Osteocyte (in vitro differentiated cells): ENCODE results near the gene CDC42EP3. TPM values are rescaled to one million over a fixed set of nuclear protein-coding genes. Genes with fewer than 3 reads are reported as not detected.

Experiments used
- DNase-seq: peaks from one replicate; pipeline ENCODE4 v3.0.0; 2021; ENCODE audit warnings: mixed read lengths; ENCODE audit not compliant: unreplicated experiment; ENCODE audit errors: extremely low spot score
- H3K27ac Mint-ChIP-seq: one replicate; pipeline ENCODE4 v1.8.0; 2021; ENCODE audit warnings: mild to moderate bottlenecking, mixed read lengths; ENCODE audit not compliant: unreplicated experiment
- H3K27me3 Mint-ChIP-seq: one replicate; pipeline ENCODE4 v1.8.0; 2021; ENCODE audit warnings: mixed read lengths; ENCODE audit not compliant: unreplicated experiment
- H3K36me3 Mint-ChIP-seq: one replicate; pipeline ENCODE4 v1.8.0; 2021; ENCODE audit warnings: mixed read lengths; ENCODE audit not compliant: unreplicated experiment
- H3K4me1 Mint-ChIP-seq: one replicate; pipeline ENCODE4 v1.8.0; 2021; ENCODE audit warnings: mixed read lengths; ENCODE audit not compliant: unreplicated experiment
- H3K4me3 Mint-ChIP-seq: one replicate; pipeline ENCODE4 v1.8.0; 2021; ENCODE audit warnings: mild to moderate bottlenecking, moderate library complexity, mixed read lengths; ENCODE audit not compliant: unreplicated experiment
- H3K9me3 Mint-ChIP-seq: one replicate; pipeline ENCODE4 v1.8.0; 2021; ENCODE audit warnings: mixed read lengths; ENCODE audit not compliant: unreplicated experiment
- CTCF ChIP-seq: fragments of 200-600 bp; sonication (generic); IDR thresholded peaks from 2 replicates; pipeline ENCODE4 v1.5.0; 2021; ENCODE audit warnings: antibody characterized with exemption, mild to moderate bottlenecking, moderate library complexity
- total RNA-seq: library from RNA; stranded (reverse); gene quantifications from 2 replicates; pipeline ENCODE4 v1.2.1, GENCODE V29; 2021

CDC42EP3 gene
- total RNA-seq, 1 donor from 2014 or later, result 46.2 TPM

GRCh38 chr2:37713258-37713700 lies 41.8 kb upstream of the CDC42EP3 start:
- peak overlapping the region; percentile 78 for H3K27ac Mint-ChIP-seq
- H3K27me3 Mint-ChIP-seq, result no peaks in the 10 kb centered on the region
- DNase-seq, result no peak
- H3K4me1 Mint-ChIP-seq, result peaks cover 29% of the 10 kb centered on the region
- no peak overlapping the region for H3K4me3 Mint-ChIP-seq
- H3K36me3 Mint-ChIP-seq, result peaks cover 10% of the 10 kb centered on the region
- peaks cover 13% of the 10 kb centered on the region for H3K9me3 Mint-ChIP-seq
- no peak for TF ChIP-seq CTCF

- H3K4me3 Mint-ChIP-seq, result no peak overlapping the region
- DNase-seq, result no peak
- H3K9me3 Mint-ChIP-seq, result peaks cover 13% of the 10 kb centered on the region
- peaks cover 10% of the 10 kb centered on the region for H3K36me3 Mint-ChIP-seq
- no peak for TF ChIP-seq CTCF
- H3K27ac Mint-ChIP-seq, result peak overlapping the region; percentile 84
- H3K27me3 Mint-ChIP-seq, result no peaks in the 10 kb centered on the region
- H3K4me1 Mint-ChIP-seq, result peaks cover 35% of the 10 kb centered on the region
These were observed 40.4 kb upstream of the CDC42EP3 start for GRCh38 chr2:37711831-37712230.

DNA sequence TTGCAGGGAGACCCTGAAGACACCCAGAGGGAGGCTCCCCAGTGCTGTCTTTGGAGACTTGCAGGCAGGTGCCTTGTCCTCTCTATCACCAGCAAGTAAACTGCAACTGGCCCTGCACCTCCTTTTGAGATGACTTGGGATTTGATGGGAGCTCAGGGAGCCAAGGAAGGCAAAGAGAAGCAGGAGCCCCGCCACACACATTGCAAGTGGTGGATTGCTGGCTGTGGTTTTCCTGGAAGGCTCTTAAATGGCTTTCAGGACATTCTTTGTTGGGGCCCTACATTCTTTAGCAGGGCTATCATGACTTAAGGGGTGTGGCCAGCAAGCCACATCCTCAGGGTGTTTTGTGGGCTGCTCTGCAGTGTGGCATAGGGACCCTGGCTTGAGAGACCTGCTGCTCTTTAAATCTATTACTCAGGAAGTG lies 39.9 kb upstream of the CDC42EP3 start:
- no peak for DNase-seq
- H3K4me1 Mint-ChIP-seq, result peaks cover 37% of the 10 kb centered on the region
- H3K27ac Mint-ChIP-seq, result peak overlapping the region; percentile 84
- TF ChIP-seq CTCF, result no peak
- H3K36me3 Mint-ChIP-seq, result peaks cover 8% of the 10 kb centered on the region
- no peaks in the 10 kb centered on the region for H3K27me3 Mint-ChIP-seq
- peak overlapping the region; percentile 6 for H3K4me3 Mint-ChIP-seq
- H3K9me3 Mint-ChIP-seq, result peaks cover 13% of the 10 kb centered on the region

DNA sequence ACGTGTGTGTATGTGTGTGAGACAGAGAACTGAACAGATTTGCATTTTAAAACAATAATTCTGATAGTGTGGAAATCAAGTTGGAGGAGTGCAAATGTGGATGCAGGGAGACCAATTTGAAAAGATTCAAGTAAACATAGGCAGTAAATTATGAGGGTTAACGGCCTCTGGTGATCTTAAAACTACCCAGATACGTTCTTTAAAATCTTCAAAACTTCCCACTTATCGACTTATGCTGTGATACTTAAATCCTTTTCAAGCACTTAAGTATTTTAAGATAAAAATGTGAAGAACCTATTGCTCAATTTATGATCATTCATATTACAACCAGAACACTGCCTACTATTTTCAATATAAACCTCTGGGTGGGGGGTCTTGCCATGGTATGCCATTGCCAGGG lies 37.7 kb upstream of the CDC42EP3 start:
- Mint-ChIP-seq H3K9me3 (no peaks in the 10 kb centered on the region), H3K4me3 (no peak overlapping the region), H3K4me1 (peaks cover 37% of the 10 kb centered on the region), H3K27ac (no peak overlapping the region), H3K27me3 (no peaks in the 10 kb centered on the region), H3K36me3 (peaks cover 1% of the 10 kb centered on the region)
- no peak for TF ChIP-seq CTCF
- DNase-seq, result no peak

DNA sequence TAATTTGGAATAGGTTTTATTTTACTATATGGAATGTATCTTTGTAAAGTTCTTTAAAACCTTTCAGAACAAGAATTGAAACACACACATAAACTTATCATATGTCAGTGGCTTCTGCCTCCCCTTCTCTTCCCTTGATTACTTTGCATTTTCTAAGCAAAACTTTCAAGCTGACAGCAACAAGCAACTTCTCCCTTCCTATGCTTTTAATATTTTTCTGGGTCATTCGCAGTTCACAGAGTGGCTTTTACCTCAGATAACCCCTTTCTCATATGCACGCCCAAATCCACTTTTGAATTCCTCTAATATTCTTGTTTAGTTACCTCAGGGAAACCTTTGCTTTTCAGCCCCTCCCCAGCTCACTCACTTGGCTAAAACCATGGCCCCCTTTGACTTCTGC lies 36.7 kb upstream of the CDC42EP3 start:
- H3K4me1 Mint-ChIP-seq, result peaks cover 29% of the 10 kb centered on the region
- H3K27ac Mint-ChIP-seq, result no peak overlapping the region
- no peak overlapping the region for H3K4me3 Mint-ChIP-seq
- no peaks in the 10 kb centered on the region for H3K9me3 Mint-ChIP-seq
- TF ChIP-seq CTCF, result no peak
- H3K36me3 Mint-ChIP-seq, result no peaks in the 10 kb centered on the region
- H3K27me3 Mint-ChIP-seq, result no peaks in the 10 kb centered on the region
- DNase-seq, result no peak
